Endometrial microvascular endothelial cells (primary cell): Measurements from ENCODE around the gene KIF11. TPM values are rescaled to one million over a fixed set of nuclear protein-coding genes. Genes with fewer than 3 reads are reported as not detected.
"Not testable (repeated sequence)": the region's sequence is repeated elsewhere in the genome, so short reads cannot be mapped to it uniquely, and the experiment has no call there.

Source experiments
- in situ Hi-C: cut with HindIII; loops from 2 replicates; pipeline ENCODE4 v1.10.0; 2017; ENCODE audit warnings: low sequenced_read_pairs, low pct_unique_long_range_greater_than_20kb; ENCODE audit errors: inconsistent ontology term
- total RNA-seq: library from RNA; depleted of rRNA; stranded (reverse); fragments of >200 nt; gene quantifications from one replicate; pipeline ENCODE4 v1.2.3, GENCODE V29; 2015; ENCODE audit errors: inconsistent ontology term

Gene KIF11
- total RNA-seq, 1 donor from 2014 or later = 41.3 TPM

- in situ Hi-C loops = not testable (repeated sequence)
Observed at GRCh38 chr10:92582347-92582746, 10.6 kb upstream of the KIF11 start.

- in situ Hi-C loops = no loop called here
Observed at GRCh38 chr10:92590623-92591549, 2.0 kb upstream of the KIF11 start.

GRCh38 chr10:92591550-92592022 lies 1.3 kb upstream of the KIF11 start:
- in situ Hi-C loops = no loop called here

- in situ Hi-C loops = no loop called here
Observed at GRCh38 chr10:92593619-92594588, 974 bp downstream of the KIF11 start.

GRCh38 chr10:92595505-92595904 lies 2.6 kb downstream of the KIF11 start:
- in situ Hi-C loops = no loop called here

- in situ Hi-C loops = no loop called here
Observed at GRCh38 chr10:92598321-92598720, 5.4 kb downstream of the KIF11 start.

- in situ Hi-C loops = no loop called here
Observed at GRCh38 chr10:92604841-92605240, 11.9 kb downstream of the KIF11 start.

GRCh38 chr10:92615515-92615914 lies 22.6 kb downstream of the KIF11 start:
- in situ Hi-C loops = no loop called here

- in situ Hi-C loops = no loop called here
Observed at GRCh38 chr10:92619368-92619767, 26.4 kb downstream of the KIF11 start.

GRCh38 chr10:92627845-92628480 lies 35.0 kb downstream of the KIF11 start:
- in situ Hi-C loops = no loop called here

GRCh38 chr10:92629945-92630344 lies 37.0 kb downstream of the KIF11 start:
- in situ Hi-C loops = no loop called here

- in situ Hi-C loops = no loop called here
Observed at GRCh38 chr10:92638037-92638436, 45.1 kb downstream of the KIF11 start.

- in situ Hi-C loops = no loop called here
Observed at GRCh38 chr10:92640107-92640506, 47.2 kb downstream of the KIF11 start.

- in situ Hi-C loops = no loop called here
Observed at GRCh38 chr10:92641492-92641891, 48.6 kb downstream of the KIF11 start.

- in situ Hi-C loops = no loop called here
Observed at GRCh38 chr10:92644921-92645320, 52.0 kb downstream of the KIF11 start.

GRCh38 chr10:92650864-92651263 lies 57.9 kb downstream of the KIF11 start:
- in situ Hi-C loops = not testable (repeated sequence)

GRCh38 chr10:92655426-92655825 lies 62.5 kb downstream of the KIF11 start:
- in situ Hi-C loops = no loop called here

GRCh38 chr10:92656266-92656961 lies 63.5 kb downstream of the KIF11 start:
- in situ Hi-C loops = no loop called here
